ENCODE data around the gene SIAH3.

DNA sequence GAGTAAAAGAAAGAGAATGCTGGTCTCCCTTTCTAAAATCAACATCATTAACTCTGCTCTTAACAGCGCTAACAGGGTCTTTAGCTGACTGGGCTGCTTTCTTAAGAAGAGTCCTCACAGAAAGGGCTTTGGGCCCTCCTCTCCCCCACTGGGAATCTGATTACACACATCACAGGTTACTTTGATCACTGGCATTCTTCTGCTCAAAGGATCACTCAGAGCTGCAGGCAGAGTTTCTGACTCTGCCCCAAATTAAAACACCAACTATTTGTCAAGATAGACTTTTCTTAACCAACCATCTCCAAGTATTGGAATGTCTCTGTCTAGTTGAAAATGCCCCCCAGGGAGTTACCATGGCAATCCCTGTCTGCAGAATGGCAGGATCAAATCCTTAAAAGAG, 31.1 kb upstream of the SIAH3 start:
- TF ChIP-seq CTCF (IDR thresholded peaks at IDR 0.05; ENCODE audit: poor library complexity, severe bottlenecking) (no peak), POLR2AphosphoS5 (IDR thresholded peaks at IDR 0.05) (no peak), TAF1 (IDR thresholded peaks at IDR 0.05; ENCODE audit: low read depth) (no peak), EP300 (conservative IDR thresholded peaks at IDR 0.05; ENCODE audit: poor library complexity, severe bottlenecking) (no peak), EZH2 (IDR thresholded peaks at IDR 0.05; ENCODE audit: borderline replicate concordance, insufficient read depth, low read length, poor library complexity, severe bottlenecking) (no peak)
- TF ChIP-seq, protein P1, sequence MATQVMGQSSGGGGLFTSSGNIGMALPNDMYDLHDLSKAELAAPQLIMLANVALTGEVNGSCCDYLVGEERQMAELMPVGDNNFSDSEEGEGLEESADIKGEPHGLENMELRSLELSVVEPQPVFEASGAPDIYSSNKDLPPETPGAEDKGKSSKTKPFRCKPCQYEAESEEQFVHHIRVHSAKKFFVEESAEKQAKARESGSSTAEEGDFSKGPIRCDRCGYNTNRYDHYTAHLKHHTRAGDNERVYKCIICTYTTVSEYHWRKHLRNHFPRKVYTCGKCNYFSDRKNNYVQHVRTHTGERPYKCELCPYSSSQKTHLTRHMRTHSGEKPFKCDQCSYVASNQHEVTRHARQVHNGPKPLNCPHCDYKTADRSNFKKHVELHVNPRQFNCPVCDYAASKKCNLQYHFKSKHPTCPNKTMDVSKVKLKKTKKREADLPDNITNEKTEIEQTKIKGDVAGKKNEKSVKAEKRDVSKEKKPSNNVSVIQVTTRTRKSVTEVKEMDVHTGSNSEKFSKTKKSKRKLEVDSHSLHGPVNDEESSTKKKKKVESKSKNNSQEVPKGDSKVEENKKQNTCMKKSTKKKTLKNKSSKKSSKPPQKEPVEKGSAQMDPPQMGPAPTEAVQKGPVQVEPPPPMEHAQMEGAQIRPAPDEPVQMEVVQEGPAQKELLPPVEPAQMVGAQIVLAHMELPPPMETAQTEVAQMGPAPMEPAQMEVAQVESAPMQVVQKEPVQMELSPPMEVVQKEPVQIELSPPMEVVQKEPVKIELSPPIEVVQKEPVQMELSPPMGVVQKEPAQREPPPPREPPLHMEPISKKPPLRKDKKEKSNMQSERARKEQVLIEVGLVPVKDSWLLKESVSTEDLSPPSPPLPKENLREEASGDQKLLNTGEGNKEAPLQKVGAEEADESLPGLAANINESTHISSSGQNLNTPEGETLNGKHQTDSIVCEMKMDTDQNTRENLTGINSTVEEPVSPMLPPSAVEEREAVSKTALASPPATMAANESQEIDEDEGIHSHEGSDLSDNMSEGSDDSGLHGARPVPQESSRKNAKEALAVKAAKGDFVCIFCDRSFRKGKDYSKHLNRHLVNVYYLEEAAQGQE (IDR thresholded peaks at IDR 0.05; ENCODE audit: borderline replicate concordance) = no peak

Data from neural cell (in vitro differentiated cells).